B cell (primary cell): ENCODE results near the gene C1QA. TPM values are rescaled to one million over a fixed set of nuclear protein-coding genes. Genes with fewer than 3 reads are reported as not detected.

Experiments
- ATAC-seq: fragments of 200-7000 bp; cut with Tn5 transposase; one replicate; pipeline ENCODE4 v1.10.0; 2021; ENCODE audit warnings: low read depth, mild to moderate bottlenecking, moderate number of reproducible peaks, moderate library complexity
- CTCF ChIA-PET: fragments of 350-600 bp; sonication (Branson Sonifier 250); formaldehyde crosslinking; loops from one replicate; lab custom pipeline; 2021; ENCODE audit warnings: antibody characterized with exemption, inconsistent platforms; lab: Charles Lee
- POLR2A ChIA-PET: fragments of 350-600 bp; sonication (Branson Sonifier 250); formaldehyde crosslinking; loops from one replicate; lab custom pipeline; 2021; ENCODE audit warnings: antibody characterized with exemption; lab: Charles Lee
- DNase-seq: peaks from one replicate; pipeline ENCODE4 v3.0.0; 2013
- H2AFZ ChIP-seq: 2 replicates; pipeline ENCODE4 v1.6.1; 2012; ENCODE audit warnings: mild to moderate bottlenecking, low read depth, low read length; ENCODE audit not compliant: insufficient read depth, poor library complexity, severe bottlenecking
- H3K27ac ChIP-seq, 2 donors: 1 replicate in 1 of 2; 2 replicates in 1 of 2; pipeline ENCODE4 v1.5.1; 2012 to 2013; ENCODE audit warnings: low read length in 2 of 2, mild to moderate bottlenecking in 2 of 2, moderate library complexity in 1 of 2
- H3K27me3 ChIP-seq, 4 experiments: fragments of 200-600 bp in 1 of 4; sonication (generic) in 1 of 4; replicated peaks in 1 of 4; 1 replicate in 2 of 4; 2 replicates in 2 of 4; pipeline versions ENCODE4 v1.6.1 to v1.7.0; 2013 to 2016; ENCODE audit warnings: low read length in 3 of 4, mild to moderate bottlenecking in 2 of 4, mixed read lengths in 1 of 4, moderate library complexity in 1 of 4; ENCODE audit not compliant: insufficient read depth in 4 of 4, control insufficient read depth in 3 of 4; ENCODE audit errors: control extremely low read depth in 1 of 4
- H3K36me3 ChIP-seq, 2 experiments: replicated peaks in 1 of 2; 1 replicate in 1 of 2; 2 replicates in 1 of 2; pipeline versions ENCODE4 v1.6.1 to v1.7.1; 2013; ENCODE audit warnings: low read length in 1 of 2; ENCODE audit not compliant: insufficient read depth in 2 of 2, control insufficient read depth in 1 of 2; ENCODE audit errors: control extremely low read depth in 1 of 2, extremely low read depth in 1 of 2
- H3K4me1 ChIP-seq, 2 donors: fragments of 200-600 bp in 1 of 2; sonication (generic) in 1 of 2; 1 replicate in 1 of 2; 2 replicates in 1 of 2; pipeline versions ENCODE4 v1.5.1 to v1.6.1; 2013 to 2017; ENCODE audit warnings: low read length in 2 of 2; ENCODE audit not compliant: control insufficient read depth in 2 of 2, insufficient read depth in 2 of 2
- H3K4me2 ChIP-seq: replicated peaks from 2 replicates; pipeline ENCODE3; 2012; ENCODE audit warnings: mild to moderate bottlenecking, low read depth, low read length; ENCODE audit not compliant: poor library complexity, severe bottlenecking
- H3K4me3 ChIP-seq, 5 experiments: fragments of 200-600 bp in 1 of 5; sonication (generic) in 1 of 5; 1 replicate in 3 of 5; 2 replicates in 2 of 5; pipeline versions ENCODE4 v1.5.1 to v1.7.0; 2011 to 2016; ENCODE audit warnings: low read length in 4 of 5, mild to moderate bottlenecking in 4 of 5, low read depth in 2 of 5, control low read depth in 1 of 5, moderate library complexity in 1 of 5; ENCODE audit not compliant: insufficient read depth in 1 of 5; ENCODE audit errors: control extremely low read depth in 1 of 5, extremely low read depth in 1 of 5
- H3K79me2 ChIP-seq: fragments of 200-600 bp; sonication (generic); one replicate; pipeline ENCODE4 v1.6.0; 2016; ENCODE audit warnings: low read length; ENCODE audit not compliant: control insufficient read depth, insufficient read depth
- H3K9ac ChIP-seq: fragments of 200-600 bp; sonication (generic); 2 replicates; pipeline ENCODE4 v1.6.1; 2017; ENCODE audit warnings: mild to moderate bottlenecking, low read length, moderate library complexity
- H3K9me3 ChIP-seq, 3 donors: one replicate each; pipeline versions ENCODE4 v1.6.1 to v1.7.1; 2013; ENCODE audit warnings: low read length in 2 of 3; ENCODE audit not compliant: control insufficient read depth in 2 of 3, insufficient read depth in 1 of 3; ENCODE audit errors: control extremely low read depth in 1 of 3
- H4K20me1 ChIP-seq: 2 replicates; pipeline ENCODE4 v1.6.0; 2012; ENCODE audit warnings: mild to moderate bottlenecking, low read length; ENCODE audit not compliant: insufficient read depth, control insufficient read depth, poor library complexity, severe bottlenecking
- H3K27ac Mint-ChIP-seq: one replicate; pipeline ENCODE4 v1.8.0; 2021; ENCODE audit warnings: mixed read lengths
- H3K27me3 Mint-ChIP-seq: one replicate; pipeline ENCODE4 v1.8.0; 2021; ENCODE audit warnings: mixed read lengths
- H3K4me1 Mint-ChIP-seq: one replicate; pipeline ENCODE4 v1.8.0; 2021; ENCODE audit warnings: mixed read lengths
- H3K4me3 Mint-ChIP-seq: one replicate; pipeline ENCODE4 v1.8.0; 2021; ENCODE audit warnings: mixed read lengths
- H3K9me3 Mint-ChIP-seq: one replicate; pipeline ENCODE4 v1.8.0; 2022; ENCODE audit warnings: mixed read lengths; ENCODE audit not compliant: insufficient read depth
- CTCF ChIP-seq: fragments of 200-600 bp; IDR thresholded peaks from one replicate; pipeline ENCODE4 v1.8.0; 2022; ENCODE audit warnings: antibody characterized with exemption, mild to moderate bottlenecking
- EZH2 ChIP-seq: IDR thresholded peaks from 2 replicates; pipeline ENCODE4 v1.6.1; 2012; ENCODE audit warnings: borderline replicate concordance, low read depth, mild to moderate bottlenecking, moderate library complexity, low read length; ENCODE audit not compliant: insufficient read depth, poor library complexity, severe bottlenecking
- WGBS: methylation state at CpG from one replicate; pipeline ENCODE4 v1.1.5; 2013; ENCODE audit warnings: missing lambda C conversion rate; ENCODE audit not compliant: insufficient coverage; 5-methylcytosine and 5-hydroxymethylcytosine counted together
- intact Hi-C: fragments of 100-400 bp; cut with micrococcal nuclease; formaldehyde crosslinking; loops from one replicate; pipeline ENCODE4 v1.10.0; 2022
- polyA plus RNA-seq: library from polyadenylated mRNA; depleted of rRNA; stranded (reverse); fragments of >200 nt; gene quantifications from 2 replicates; pipeline ENCODE4 v1.2.3, GENCODE V29; 2012
- total RNA-seq, 2 donors: library from RNA; stranded (reverse); fragments of 120-200 nt in 1 of 2; gene quantifications; 1 replicate in 1 of 2; 2 replicates in 1 of 2; pipeline versions ENCODE4 v1.2.3 to v1.2.4, GENCODE V29; 2013 to 2022

The C1QA gene
- total and polyA plus RNA-seq, 2 donors (not counting 1 experiment from before 2014, with no cell fraction given): 0.16 TPM; not detected in 1

- no peak overlapping the region for H3K4me3 Mint-ChIP-seq
- no peak overlapping the region for H3K4me2 ChIP-seq
- intact Hi-C loops: no loop called here
- no peaks in the 10 kb centered on the region for H3K9me3 Mint-ChIP-seq
- no peaks in the 10 kb centered on the region for H4K20me1 ChIP-seq
- H3K9me3 ChIP-seq: no peaks in the 10 kb centered on the region
- DNase-seq: no peak
- ATAC-seq: no peak
- H3K4me1 Mint-ChIP-seq: no peaks in the 10 kb centered on the region
- no peak overlapping the region for H3K27ac ChIP-seq
- H3K36me3 ChIP-seq: no peaks in the 10 kb centered on the region
- H3K27me3 ChIP-seq: peaks cover 0 to 11% (median 2%) of the 10 kb centered on the region in 4 experiments
- no peak for TF ChIP-seq EZH2
- TF ChIP-seq CTCF: no peak
- H3K9ac ChIP-seq: no peak overlapping the region
- no peak overlapping the region for H2AFZ ChIP-seq
- no peaks in the 10 kb centered on the region for H3K79me2 ChIP-seq
- 60% methylated on average over 3 of the region's 4 CpGs for WGBS
- no peak overlapping the region for H3K27ac Mint-ChIP-seq
- no peak overlapping the region for H3K4me3 ChIP-seq
- no peaks in the 10 kb centered on the region for H3K4me1 ChIP-seq
- ChIA-PET POLR2A (no interaction called here), CTCF (no interaction called here)
- H3K27me3 Mint-ChIP-seq: peaks cover 43% of the 10 kb centered on the region
These were observed 14.7 kb upstream of the C1QA start for GRCh38 chr1:22621761-22622160.

GRCh38 chr1:22625262-22625925, 11.0 kb upstream of the C1QA start:
- H4K20me1 ChIP-seq: no peaks in the 10 kb centered on the region
- DNase-seq: no peak
- no peak for TF ChIP-seq CTCF
- TF ChIP-seq EZH2: no peak
- no peak overlapping the region for H3K4me3 ChIP-seq
- WGBS: 33% methylated on average over 8 of the region's 9 CpGs
- POLR2A ChIA-PET: no interaction called here
- H3K4me2 ChIP-seq: no peak overlapping the region
- no peaks in the 10 kb centered on the region for H3K79me2 ChIP-seq
- H3K36me3 ChIP-seq: no peaks in the 10 kb centered on the region
- H3K27me3 ChIP-seq: peaks cover 0 to 8% (median 2%) of the 10 kb centered on the region in 4 experiments
- no peak overlapping the region for H2AFZ ChIP-seq
- intact Hi-C loops: no loop called here
- H3K9me3 Mint-ChIP-seq: no peaks in the 10 kb centered on the region
- peaks cover 48% of the 10 kb centered on the region for H3K27me3 Mint-ChIP-seq
- ATAC-seq: no peak
- no peak overlapping the region for H3K4me3 Mint-ChIP-seq
- H3K9me3 ChIP-seq: no peaks in the 10 kb centered on the region
- no peaks in the 10 kb centered on the region for H3K4me1 Mint-ChIP-seq
- H3K27ac Mint-ChIP-seq: no peak overlapping the region
- H3K4me1 ChIP-seq: no peaks in the 10 kb centered on the region
- CTCF ChIA-PET: no interaction called here
- no peak overlapping the region for H3K27ac ChIP-seq
- no peak overlapping the region for H3K9ac ChIP-seq
